OCI-LY7 (cell line): Measurements from ENCODE around the gene COG2. TPM values are rescaled to one million over a fixed set of nuclear protein-coding genes. Genes with fewer than 3 reads are reported as not detected.

ENCODE experiments used
- BruUV-seq: library from RNA; stranded (reverse); fragments of 400-500 nt; replicated peaks from 2 replicates; lab custom pipeline; 2021; lab: Mats Ljungman, UMichigan
- CTCF ChIA-PET: fragments of 300-600 bp; sonication (Branson Sonifier 250); formaldehyde crosslinking; loops from one replicate; lab custom pipeline; 2022; ENCODE audit warnings: antibody characterized with exemption; ENCODE audit not compliant: unreplicated experiment; lab: Charles Lee
- POLR2A ChIA-PET: fragments of 300-600 bp; sonication (Branson Sonifier 250); formaldehyde crosslinking; loops from one replicate; lab custom pipeline; 2022; ENCODE audit warnings: antibody characterized with exemption; lab: Charles Lee
- DNase-seq: peaks from one replicate; pipeline ENCODE4 v3.0.0-alpha.2; 2015; ENCODE audit warnings: low spot score
- H2AFZ ChIP-seq: fragments of 200-600 bp; sonication (generic), shearing (Covaris generic); 2 replicates; pipeline ENCODE4 v1.6.1; 2014; ENCODE audit warnings: mild to moderate bottlenecking, antibody characterized with exemption, low read length, moderate library complexity
- H3K27ac ChIP-seq: fragments of 200-600 bp; sonication (generic); 2 replicates; pipeline ENCODE4 v1.5.1; 2014; ENCODE audit warnings: mixed run types, low read depth, mild to moderate bottlenecking, moderate library complexity, low read length, inconsistent platforms; ENCODE audit not compliant: poor library complexity, severe bottlenecking
- H3K36me3 ChIP-seq: fragments of 200-600 bp; sonication (generic); 2 replicates; pipeline ENCODE4 v1.6.1; 2014; ENCODE audit warnings: mild to moderate bottlenecking, antibody characterized with exemption, low read length, moderate library complexity, mixed read lengths; ENCODE audit not compliant: insufficient read depth
- H3K4me1 ChIP-seq: fragments of 200-600 bp; sonication (generic); 2 replicates; pipeline ENCODE4 v1.5.1; 2014; ENCODE audit warnings: mild to moderate bottlenecking, low read length; ENCODE audit not compliant: insufficient read depth, poor library complexity, severe bottlenecking
- H3K4me2 ChIP-seq: fragments of 200-600 bp; sonication (generic); 2 replicates; pipeline ENCODE4 v1.6.1; 2014; ENCODE audit warnings: mild to moderate bottlenecking, low read length
- H3K4me3 ChIP-seq: fragments of 200-600 bp; sonication (generic); 2 replicates; pipeline ENCODE4 v1.5.1; 2014; ENCODE audit warnings: mild to moderate bottlenecking, low read depth, low read length; ENCODE audit not compliant: poor library complexity, severe bottlenecking
- H3K79me2 ChIP-seq: fragments of 200-600 bp; sonication (generic); 2 replicates; pipeline ENCODE4 v1.6.1; 2016; ENCODE audit warnings: low read depth, mild to moderate bottlenecking, low read length, moderate library complexity, mixed read lengths; ENCODE audit not compliant: insufficient read depth
- H3K9me2 ChIP-seq: fragments of 200-600 bp; sonication (generic); 2 replicates; pipeline ENCODE4 v1.6.1; 2016; ENCODE audit warnings: mild to moderate bottlenecking, low read length, mixed read lengths; ENCODE audit not compliant: insufficient read depth
- H3K9me3 ChIP-seq: fragments of 200-600 bp; sonication (generic); 2 replicates; pipeline ENCODE4 v1.6.1; 2014; ENCODE audit warnings: mild to moderate bottlenecking, mixed run types, low read length, mixed read lengths
- H4K20me1 ChIP-seq: fragments of 200-600 bp; sonication (generic); 2 replicates; pipeline ENCODE4 v1.6.1; 2014; ENCODE audit warnings: mild to moderate bottlenecking, antibody characterized with exemption, low read length, moderate library complexity, mixed read lengths; ENCODE audit not compliant: insufficient read depth
- EZH2phosphoT487 ChIP-seq: fragments of 200-600 bp; sonication (generic); IDR thresholded peaks from 2 replicates; pipeline ENCODE4 v1.6.1; 2018; ENCODE audit warnings: low read depth, borderline replicate concordance, mild to moderate bottlenecking, mixed run types, antibody characterized with exemption, low read length, moderate library complexity, mixed read lengths
- intact Hi-C: fragments of 100-400 bp; cut with micrococcal nuclease; formaldehyde crosslinking; loops from one replicate; pipeline ENCODE4 v1.10.0; 2022; ENCODE audit not compliant: unreplicated experiment
- total RNA-seq, 2 experiments: library from RNA; depleted of rRNA in 1 of 2; stranded (reverse); fragments of >200 nt in 1 of 2; shearing (Covaris generic) in 1 of 2; gene quantifications; 2 replicates each; pipeline ENCODE4 v1.2.3, GENCODE V29; 2014 to 2022
- TF ChIP-seq, protein P1 (sequence below): fragments of 200-600 bp; sonication (generic); conservative IDR thresholded peaks from 2 replicates; pipeline ENCODE4 v1.5.1; 2014; ENCODE audit warnings: mild to moderate bottlenecking, antibody characterized with exemption, low read length, moderate library complexity, mixed read lengths

The COG2 gene
- total RNA-seq, 2 experiments from 2014 or later = 30.5 to 35.3 TPM

GRCh38 chr1:230641346-230641745, 935 bp upstream of the COG2 start:
- no peak overlapping the region for H3K4me2 ChIP-seq
- no peak overlapping the region for H2AFZ ChIP-seq

DNA sequence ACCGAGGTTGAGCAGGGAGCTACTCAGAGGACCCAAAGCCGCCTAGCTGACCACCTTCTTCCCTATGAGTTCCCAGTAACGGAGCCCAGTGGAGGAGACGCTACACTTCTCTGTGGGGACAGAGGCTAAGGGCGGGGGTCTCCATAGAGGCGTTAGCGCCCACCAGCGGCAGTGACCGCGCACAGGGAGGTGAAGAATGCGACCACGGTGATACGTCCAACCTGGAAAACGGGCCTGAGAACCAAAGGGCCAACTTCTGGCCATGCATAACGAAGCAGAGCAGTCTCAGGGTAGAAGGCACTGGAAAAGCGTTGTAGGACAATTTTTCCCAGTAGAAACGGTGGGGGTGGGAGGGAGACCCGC, 400 bp upstream of the COG2 start:
- Histone ChIP-seq H3K4me2 (peak overlapping the region; percentile 46), H3K4me1 (peaks cover 18% of the 10 kb centered on the region), H3K9me3 (no peaks in the 10 kb centered on the region), H2AFZ (no peak overlapping the region), H3K9me2 (no peaks in the 10 kb centered on the region), H3K4me3 (no peak overlapping the region), H4K20me1 (peaks cover 19% of the 10 kb centered on the region), H3K79me2 (peaks cover 42% of the 10 kb centered on the region), H3K27ac (no peak overlapping the region), H3K36me3 (peaks cover 11% of the 10 kb centered on the region)
- no peak for TF ChIP-seq EZH2phosphoT487
- TF ChIP-seq, protein P1, sequence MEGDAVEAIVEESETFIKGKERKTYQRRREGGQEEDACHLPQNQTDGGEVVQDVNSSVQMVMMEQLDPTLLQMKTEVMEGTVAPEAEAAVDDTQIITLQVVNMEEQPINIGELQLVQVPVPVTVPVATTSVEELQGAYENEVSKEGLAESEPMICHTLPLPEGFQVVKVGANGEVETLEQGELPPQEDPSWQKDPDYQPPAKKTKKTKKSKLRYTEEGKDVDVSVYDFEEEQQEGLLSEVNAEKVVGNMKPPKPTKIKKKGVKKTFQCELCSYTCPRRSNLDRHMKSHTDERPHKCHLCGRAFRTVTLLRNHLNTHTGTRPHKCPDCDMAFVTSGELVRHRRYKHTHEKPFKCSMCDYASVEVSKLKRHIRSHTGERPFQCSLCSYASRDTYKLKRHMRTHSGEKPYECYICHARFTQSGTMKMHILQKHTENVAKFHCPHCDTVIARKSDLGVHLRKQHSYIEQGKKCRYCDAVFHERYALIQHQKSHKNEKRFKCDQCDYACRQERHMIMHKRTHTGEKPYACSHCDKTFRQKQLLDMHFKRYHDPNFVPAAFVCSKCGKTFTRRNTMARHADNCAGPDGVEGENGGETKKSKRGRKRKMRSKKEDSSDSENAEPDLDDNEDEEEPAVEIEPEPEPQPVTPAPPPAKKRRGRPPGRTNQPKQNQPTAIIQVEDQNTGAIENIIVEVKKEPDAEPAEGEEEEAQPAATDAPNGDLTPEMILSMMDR = no peak
- ChIA-PET POLR2A (interaction anchor here (0.5 to 0.6 kb wide), 2 partner anchors 13 to 968 kb away, joined by 3 read pairs; no protein-coding TSS in a partner anchor), CTCF (interaction anchor here (0.6 kb wide), 1 partner anchor 8 kb away, joined by 3 read pairs; no protein-coding TSS in a partner anchor)
- intact Hi-C loops = loop anchor here (1.0 to 5.0 kb wide), 4 partner anchors 225 to 885 kb away; partner anchors contain the start of genes ARV1, C1orf198, TSNAX and TTC13
- DNase-seq = no peak
- BruUV-seq = no TSS peak

More at GRCh38 chr1:230641346-230641745, 935 bp upstream of the COG2 start:
- no peak for TF ChIP-seq EZH2phosphoT487
- TF ChIP-seq, protein P1 = no peak
- Histone ChIP-seq H3K9me2 (no peaks in the 10 kb centered on the region), H4K20me1 (peaks cover 19% of the 10 kb centered on the region), H3K9me3 (no peaks in the 10 kb centered on the region), H3K4me3 (no peak overlapping the region), H3K36me3 (peaks cover 5% of the 10 kb centered on the region), H3K79me2 (peaks cover 37% of the 10 kb centered on the region), H3K4me1 (peaks cover 18% of the 10 kb centered on the region), H3K27ac (no peak overlapping the region)
- intact Hi-C loops = loop anchor here (5.0 kb wide), 2 partner anchors 226 to 886 kb away; partner anchors contain the start of genes C1orf198 and TSNAX
- POLR2A ChIA-PET = no interaction called here
- no TSS peak for BruUV-seq
- DNase-seq = no peak
- CTCF ChIA-PET = no interaction called here

GRCh38 chr1:230643908-230644307, 1.6 kb downstream of the COG2 start:
- DNase-seq = peak; percentile 35
- H3K4me2 ChIP-seq = peak overlapping the region; percentile 95
- no peaks in the 10 kb centered on the region for H3K9me3 ChIP-seq
- ChIA-PET POLR2A (interaction anchor here (0.8 to 1.6 kb wide), 6 partner anchors 16 to 571 kb away, joined by 3 to 5 read pairs (median 3); no protein-coding TSS in a partner anchor), CTCF (no interaction called here)
- intact Hi-C loops = loop anchor here (2.0 to 5.0 kb wide), 3 partner anchors 223 to 883 kb away; partner anchors contain the start of genes ARV1, C1orf198, TSNAX and TTC13
- H3K36me3 ChIP-seq = peaks cover 12% of the 10 kb centered on the region
- no peak overlapping the region for H2AFZ ChIP-seq
- H3K9me2 ChIP-seq = no peaks in the 10 kb centered on the region
- peaks cover 62% of the 10 kb centered on the region for H3K79me2 ChIP-seq
- BruUV-seq = no TSS peak
- no peak overlapping the region for H3K27ac ChIP-seq
- H3K4me1 ChIP-seq = peaks cover 18% of the 10 kb centered on the region
- peaks cover 19% of the 10 kb centered on the region for H4K20me1 ChIP-seq
- TF ChIP-seq EZH2phosphoT487 = no peak
- TF ChIP-seq, protein P1 = peak; percentile 29; the same call in 1 of the 2 replicates
- peak overlapping the region; percentile 82 for H3K4me3 ChIP-seq
